NCI-H524 (cell line): ENCODE measurements around the gene TMOD1.
"Not testable (repeated sequence)": the region's sequence is repeated elsewhere in the genome, so short reads cannot be mapped to it uniquely, and the experiment has no call there.

ENCODE experiments used
- DNase-seq, 2 experiments: peaks; one replicate each; lab custom pipeline; 2025; lab: John Stamatoyannopoulos, UW

Gene TMOD1

DNA sequence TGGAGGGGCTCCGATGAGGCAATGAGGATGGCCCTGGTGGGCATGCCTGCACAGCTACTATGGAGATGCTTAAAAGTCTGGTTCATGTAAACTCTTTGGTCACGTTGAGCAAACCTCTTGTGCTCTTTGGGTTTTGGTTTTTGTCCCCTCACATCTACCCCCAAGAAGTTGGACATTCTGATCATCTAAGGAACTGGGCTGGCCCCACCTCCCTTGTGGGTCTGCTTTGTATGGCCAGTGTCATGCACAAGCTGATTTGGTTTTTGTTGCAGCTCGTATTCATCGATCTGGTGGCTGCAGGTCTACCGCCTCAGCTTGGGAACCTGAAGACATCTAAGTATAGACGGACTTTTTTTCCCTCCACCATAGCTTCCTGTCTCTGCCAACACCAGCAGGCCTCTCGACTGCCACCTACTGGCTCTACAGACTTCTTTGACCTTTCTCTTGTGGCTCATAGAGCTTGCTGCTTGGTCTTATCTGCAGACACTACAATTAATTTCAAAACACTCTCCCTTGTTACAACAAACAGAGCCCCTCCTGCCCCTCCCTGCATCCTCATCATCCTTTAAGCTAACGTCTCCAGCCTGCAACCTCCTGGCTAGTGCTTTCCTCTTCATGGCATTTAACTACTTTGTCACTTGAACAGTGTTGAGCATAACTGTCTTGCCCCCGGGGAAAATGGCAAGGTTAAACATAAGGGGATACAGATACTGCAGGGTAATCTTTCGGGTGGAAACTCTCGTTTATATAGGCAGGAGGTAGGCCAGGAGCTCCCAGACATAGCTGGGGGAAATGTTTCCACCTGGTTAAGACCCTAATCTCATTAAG, 97.2 kb downstream of the TMOD1 start:
- peak; percentile 38 to 71 for DNase-seq

DNA sequence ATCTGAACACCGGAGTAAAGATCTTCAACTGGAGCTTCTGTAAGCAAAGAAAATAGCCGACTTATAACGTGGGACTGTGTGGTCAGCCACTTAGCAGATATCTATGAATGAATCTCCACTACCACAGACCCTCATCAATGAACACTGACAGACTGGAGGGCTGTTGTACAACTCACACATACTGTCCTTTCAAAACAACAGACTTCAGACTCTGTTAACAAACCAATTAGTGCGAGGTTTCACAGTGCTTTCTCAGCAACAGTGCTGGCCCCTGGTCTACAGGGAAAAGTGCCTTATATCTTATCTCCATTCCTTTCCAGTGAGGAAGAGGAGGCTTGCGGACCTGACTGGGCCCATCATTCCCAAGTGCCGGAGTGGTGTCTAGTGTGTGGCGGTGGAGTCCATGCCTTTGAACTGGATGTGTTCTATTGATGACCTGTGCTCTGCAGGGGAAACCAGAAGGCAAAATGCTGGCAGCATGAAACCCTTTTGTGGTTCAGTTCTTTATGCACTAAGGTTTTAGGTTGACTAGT, 97.9 kb downstream of the TMOD1 start:
- DNase-seq, result no peak

DNA sequence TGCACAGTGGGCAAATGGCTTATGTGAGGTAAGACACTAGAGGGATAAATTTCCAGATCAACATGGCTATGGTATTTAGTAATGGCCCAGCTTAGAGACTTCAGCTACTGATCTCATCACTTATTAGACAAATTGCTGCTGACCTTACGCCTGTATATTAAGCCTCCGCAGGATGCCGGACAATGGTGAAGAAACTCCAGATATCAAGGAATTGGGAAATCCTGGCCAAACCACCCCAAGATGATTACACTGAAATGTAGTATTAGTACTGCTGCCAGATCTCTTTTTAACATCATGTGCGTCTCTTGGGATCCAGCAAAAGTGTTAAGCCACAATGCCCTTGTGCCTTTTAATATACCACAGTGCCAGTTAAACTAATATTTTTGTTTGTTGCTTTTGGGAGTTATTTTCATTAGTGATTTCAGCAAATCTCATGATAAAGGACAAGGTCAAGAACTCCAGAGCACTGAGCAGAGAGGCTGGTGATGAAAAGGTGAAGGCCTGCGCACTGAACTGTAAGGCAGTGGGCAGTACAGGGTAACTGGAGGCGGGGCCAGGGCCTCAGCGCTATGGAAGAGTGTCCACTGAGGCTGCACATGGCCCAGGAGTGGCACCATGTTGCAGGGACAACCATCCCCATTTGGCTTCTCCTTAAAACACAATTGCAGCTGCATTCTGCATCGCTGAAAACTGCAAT, 99.2 kb downstream of the TMOD1 start:
- DNase-seq, result no peak

DNA sequence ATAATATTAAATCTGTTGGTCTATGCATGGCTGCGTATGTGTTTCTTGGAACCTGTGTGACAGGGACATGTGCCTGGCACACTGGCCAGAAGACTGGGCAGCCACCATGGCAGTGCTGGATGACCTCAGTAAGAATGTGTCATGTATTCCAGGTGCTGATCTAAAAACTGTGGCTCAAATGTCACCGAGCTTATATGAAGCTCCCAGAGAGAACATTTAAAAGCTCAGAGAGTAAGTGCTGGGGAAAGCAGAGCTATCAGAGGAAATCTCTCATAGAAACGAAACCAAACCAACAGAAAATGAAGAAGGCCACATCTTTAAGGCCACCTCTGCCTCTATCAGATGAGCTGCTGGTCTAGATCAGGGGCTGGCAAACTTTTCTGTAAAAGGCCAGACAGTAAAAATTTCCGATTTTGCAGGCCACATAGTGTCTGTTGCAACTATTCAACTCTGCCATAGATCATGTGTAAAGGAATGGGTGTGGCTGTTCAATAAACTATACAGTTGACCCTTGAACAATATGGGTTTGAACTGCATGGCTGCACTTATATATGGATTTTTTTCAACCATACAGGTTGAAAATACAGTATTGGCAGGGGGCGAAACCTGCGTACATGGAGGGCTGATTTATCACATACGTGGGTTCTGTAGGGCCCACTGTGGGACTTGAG, 99.9 kb downstream of the TMOD1 start:
- no peak for DNase-seq

DNA sequence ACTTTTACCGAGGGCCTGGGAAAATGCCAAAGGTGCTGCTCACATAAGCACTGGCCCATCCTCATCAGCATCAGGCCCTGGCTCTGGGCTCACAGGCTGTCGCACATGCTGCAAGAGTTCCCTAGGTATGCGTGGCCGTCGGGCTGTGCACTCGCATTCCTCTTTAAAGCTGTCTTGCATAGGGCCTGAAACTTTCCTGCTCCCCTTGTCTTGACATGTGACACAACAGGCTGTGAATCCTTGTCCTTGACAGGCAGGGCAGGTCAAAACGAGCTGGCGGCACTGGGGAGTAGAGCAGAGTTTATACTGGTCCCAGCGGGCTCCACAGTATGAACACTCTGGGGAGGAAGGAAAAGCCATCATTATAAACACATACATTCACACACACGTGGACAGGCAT, 101.0 kb downstream of the TMOD1 start:
- DNase-seq, result no peak

DNA sequence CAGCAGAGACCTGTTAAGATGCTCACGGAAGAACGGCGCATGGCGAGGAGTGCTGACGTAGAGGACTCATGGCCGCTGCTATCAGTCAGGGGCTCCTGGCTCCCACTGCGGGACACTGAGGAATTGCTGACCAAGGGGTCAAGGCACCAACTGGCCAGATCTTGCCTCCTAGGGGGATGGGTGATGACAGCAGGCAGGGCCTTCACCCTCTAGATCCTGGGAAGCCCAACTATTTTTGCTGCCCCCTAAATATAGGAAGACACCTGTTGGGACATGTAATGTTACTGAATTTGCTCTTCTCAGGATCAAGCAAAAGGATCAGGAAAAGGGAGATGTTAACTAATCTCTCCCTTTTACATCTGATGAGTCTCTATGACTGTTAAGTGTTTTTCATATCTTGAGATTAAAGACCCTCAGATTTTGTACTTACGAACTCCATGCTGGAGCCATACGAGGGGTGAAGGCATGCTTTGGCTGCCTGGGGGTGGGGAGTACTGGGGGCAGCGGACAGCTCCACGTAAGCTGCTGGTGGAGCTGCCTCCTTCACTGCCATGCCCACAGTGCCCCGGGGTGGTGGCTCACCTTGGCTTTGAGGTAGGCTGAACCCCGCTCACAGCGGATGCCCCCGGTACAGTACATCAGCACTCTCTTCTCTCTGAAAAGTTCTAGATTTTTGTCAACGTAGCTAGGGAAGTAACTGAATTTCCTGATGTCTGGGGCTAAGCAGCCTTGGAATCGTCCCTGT, 103.6 kb downstream of the TMOD1 start:
- no peak for DNase-seq

DNA sequence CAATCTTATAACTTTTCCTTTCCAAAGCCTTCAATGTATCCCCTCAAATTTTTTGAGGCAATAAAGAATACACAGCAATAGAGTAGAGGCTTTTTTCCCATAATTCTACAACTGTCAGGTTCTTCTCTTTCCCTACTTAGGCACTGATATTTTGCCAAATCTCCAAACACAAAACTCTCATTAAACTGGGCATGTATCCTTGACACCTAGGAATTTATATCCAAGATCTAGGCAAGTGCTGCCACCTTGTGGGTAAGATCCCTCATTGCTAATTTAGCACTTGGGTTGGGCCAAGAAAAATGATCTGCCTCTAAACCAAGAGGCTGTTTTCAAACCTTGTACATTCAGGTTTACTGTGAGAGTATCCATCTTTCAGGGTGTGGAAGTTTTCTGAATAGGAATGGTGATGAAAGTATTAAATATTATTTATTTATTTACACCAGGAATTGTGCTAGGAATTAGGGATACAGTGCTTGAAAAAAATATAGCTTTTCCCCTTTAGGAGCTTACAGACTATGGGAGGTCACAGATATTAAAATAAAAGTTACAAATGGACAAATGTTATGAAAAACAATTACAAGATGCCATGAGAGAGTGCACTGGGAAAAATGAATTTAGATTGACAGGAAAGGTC, 114.1 kb downstream of the TMOD1 start:
- peak; percentile 30 to 73 for DNase-seq

DNA sequence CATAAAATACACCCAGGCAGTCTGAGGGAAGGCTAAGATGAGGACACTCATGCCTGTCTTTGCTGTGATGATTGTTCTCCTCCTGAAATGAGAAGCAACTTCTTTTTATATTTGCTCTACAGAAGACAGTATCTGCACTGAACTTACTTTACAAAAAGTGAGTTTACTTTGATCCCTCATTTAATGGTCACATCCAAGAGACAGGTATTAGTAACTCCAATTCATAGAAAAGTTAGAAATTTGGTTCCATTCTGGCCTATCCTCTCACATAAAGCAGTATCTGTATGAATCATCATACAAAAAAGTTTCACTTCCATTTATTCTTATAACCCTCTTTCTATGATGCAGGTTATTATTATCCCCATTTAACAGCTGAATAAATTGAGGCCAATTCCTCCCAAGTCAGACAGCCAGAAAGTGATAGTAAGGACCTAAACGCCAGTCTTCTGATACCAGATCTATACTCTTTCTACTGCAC, 116.5 kb downstream of the TMOD1 start:
- no peak for DNase-seq

DNA sequence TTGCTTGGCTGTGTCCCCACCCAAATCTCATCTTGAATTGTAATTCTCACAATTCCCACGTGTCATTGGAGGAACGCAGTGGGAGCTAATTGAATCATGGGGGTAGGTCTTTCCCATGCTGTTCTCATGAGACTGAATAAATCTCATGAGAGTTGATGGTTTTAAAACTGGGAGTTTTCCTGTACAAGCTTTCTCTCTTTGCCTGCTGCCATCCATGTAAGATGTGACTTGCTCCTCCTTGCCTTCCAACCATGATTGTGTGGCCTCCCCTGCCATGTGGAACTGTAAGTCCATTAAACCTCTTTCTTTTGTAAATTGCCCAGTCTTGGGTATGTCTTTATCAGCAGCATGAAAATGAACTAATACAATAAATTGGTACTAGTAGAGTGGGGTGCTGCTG, 118.6 kb downstream of the TMOD1 start:
- not testable (repeated sequence) for DNase-seq

DNA sequence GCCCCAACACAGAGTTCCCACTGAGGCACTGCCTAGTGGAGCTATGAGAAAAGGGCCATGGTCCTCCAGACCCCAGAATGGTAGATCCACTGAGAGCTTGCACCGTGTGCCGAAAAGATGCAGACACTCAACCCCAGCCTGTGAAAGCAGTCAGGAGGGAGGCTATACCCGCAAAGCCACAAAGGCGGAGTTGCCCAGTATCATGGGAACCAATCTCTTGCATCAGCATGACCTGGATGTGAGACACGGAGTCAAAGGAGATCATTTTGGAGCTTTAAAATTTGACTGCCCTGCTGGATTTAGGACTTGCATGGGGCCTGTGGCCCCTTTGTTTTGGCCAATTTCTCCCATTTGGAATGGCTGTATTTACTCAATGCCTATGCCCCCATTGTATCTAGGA, 121.0 kb downstream of the TMOD1 start:
- not testable (repeated sequence) for DNase-seq

DNA sequence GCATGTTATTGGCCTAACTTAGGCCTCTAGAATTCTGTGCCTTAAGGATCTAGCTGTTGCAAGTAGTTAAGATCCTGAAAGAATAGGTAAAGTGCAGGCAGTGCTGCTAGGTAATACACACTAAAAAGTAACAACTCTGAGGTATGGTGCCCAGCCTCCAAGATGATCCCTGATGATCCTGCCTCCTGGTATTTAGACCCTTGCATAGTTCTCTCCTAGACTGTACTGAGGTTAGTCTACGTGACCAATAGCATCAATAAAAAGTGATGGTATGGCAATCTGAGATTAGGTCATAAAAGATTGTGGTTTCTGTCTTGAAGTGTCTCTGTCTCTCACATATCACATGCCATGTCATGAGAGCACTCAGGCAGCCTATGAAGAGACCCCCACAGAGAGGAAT, 122.5 kb downstream of the TMOD1 start:
- no peak for DNase-seq

DNA sequence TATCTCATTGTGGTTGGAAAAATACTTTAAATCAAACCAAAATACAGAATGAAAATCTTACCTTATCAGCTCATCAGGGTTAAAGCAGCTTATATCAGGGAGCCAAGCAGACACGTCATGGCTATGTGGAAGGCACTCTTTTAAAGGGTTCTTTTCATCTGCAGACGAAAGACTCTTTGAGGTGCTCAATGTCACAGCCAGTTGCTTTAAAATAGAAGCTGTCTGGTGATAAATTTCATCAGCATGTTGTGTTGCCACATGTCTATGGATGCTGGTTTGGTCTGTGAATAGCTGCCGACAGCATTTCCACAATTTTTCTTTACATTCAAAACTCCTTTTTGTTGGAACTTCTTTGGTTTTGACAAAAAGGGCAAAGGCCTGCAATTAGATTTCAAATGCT, 124.2 kb downstream of the TMOD1 start:
- DNase-seq, result no peak

DNA sequence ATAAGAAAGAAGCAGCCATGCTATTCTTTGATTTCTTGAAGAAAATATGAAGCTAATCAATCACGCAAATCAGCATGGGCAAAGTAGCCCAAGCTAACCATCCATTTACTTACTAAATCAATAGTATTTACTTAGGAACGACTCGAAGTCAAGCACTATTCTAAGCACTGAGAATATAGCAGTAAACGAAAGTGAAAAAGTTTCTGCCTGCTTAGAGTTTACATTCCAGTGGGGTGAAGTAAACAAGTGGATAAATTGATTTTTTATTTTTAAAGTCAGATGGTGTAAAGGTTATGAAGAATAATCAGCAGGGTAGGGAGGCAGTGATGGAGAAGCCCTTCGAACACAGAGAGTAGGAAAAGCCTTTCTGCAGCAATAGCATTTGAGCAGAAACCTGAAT, 126.2 kb downstream of the TMOD1 start:
- no peak for DNase-seq

DNA sequence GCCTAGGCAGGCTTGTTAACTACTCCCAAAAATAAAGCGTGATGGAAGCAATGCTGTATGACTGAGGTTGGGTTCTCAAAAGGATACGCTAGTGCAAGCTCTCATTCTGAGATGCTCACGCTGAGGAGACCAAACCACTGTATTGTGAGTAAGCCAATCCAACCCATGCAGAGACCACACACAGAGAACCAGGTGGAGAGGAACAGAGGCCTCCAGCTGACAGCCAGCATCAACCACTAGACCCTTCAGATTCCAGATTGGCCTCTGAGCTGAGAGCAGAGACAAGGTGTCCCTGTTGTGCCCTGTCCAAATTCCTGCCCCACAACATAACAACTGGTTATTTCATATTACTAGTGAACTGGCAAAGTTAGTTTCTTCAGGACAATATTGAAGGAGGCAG, 127.2 kb downstream of the TMOD1 start:
- no peak for DNase-seq

DNA sequence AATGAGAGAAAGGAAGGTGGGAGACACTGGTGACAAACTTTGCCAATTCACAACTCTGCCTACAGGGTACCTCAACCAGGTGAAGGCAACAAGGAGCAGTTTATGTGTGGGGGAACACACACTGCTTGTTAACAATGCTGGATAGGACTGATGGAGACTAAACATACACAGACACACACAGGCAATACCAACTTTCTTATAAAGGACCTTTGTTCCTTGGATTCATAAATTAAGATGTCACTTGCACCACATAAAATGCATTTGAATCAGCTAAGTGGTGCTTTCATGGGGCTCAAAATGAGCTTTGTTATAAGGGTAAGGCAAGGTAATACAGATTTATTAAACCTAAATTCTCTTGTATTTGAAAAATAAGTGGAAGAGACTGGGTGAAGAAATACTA, 127.7 kb downstream of the TMOD1 start:
- DNase-seq, result no peak

DNA sequence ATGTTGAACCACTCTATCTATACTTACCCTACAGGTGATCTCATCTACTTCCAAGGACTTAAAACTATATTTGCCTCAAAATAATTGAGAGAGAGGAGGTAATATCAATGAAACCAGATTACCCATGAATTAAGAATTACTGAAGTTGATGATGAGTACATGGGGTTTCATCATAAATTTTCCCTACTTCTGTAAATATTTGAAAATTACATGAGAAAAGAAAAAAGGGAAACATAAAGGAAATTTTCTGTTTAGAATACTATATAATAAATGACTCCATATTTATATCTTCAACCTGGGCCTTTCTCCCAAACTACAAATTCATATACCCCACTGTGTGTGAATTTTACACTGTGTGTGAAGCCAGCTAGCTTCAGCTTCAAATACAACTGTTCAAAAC, 129.1 kb downstream of the TMOD1 start:
- DNase-seq, result no peak

DNA sequence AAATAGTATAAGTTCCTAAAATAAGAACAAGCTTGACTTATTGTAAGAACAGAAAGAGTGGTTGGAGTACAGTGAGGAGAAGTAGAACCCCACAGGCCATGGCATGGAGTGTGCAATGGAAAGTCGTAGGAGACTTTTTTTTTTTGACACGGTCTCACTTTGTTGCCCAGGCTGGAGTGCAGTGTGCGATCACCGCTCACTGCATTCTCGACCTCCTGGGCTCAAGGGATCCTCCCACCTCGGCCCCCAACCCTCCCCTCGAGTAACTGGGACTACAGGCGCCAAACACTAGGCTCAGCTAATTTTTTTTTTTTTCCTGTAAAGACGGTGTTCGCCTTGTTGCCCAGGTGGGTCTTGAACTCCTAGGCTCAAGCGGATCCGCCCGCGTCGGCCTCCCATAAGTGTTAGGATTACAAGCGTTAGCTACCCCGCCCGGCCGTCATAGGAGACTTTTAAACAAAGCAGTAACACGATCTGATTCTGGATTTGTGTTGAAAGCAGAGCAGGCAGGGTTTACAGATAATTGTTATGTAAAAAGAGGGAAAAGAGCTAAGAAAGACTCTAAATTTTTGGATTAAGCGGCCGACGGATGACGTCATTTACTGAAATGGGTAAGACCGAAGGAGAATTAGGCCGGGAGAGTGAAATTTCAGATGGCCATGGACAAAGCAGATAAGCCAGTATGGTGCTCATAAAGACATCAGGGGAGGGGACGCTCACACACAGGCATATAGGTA, 130.9 kb downstream of the TMOD1 start:
- DNase-seq, result peak; percentile 71 to 79

DNA sequence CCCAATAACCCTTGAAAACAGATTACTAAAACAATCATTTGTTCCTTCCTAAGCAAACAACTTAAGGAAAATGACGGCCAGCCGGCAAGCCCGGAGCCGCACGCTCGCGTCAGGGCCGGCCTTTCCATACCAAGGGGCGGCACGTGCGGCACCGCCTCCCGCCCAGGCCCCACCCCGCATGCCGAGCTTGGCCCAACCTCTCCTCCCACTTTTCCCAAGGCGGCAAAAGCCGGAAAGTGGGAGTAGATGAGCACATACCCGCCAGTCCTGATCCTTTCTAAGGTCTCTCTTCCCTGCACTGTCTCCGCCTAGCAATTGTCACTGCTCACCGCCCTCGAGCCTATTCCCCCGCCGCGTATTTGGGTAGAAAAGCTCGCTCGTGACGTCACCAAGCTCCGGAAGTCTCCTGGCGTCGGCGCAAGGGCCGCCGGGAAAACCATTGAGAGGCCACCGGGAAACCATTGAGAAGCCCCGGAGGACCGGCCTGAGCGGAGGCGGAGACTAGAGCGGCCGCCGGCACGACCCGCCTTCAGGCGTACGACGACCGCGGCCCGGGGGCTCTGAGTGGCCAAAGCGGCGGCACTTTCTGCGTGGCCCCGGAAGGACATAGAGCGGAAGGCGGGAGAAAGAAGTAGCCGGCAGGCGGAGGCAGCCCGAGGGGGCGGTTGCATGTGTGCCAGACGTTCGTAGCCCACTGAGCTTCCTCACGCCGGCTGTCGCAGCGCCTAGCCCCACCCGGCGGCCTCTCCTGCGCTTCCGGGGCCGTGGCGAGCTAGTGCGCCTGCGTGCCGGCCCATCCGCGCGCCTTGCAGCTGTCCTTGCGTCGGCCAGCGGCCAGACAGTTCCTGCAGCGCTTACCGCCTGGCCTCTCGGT, 131.8 kb downstream of the TMOD1 start, which contains the start of the genes NCBP1 and TSTD2:
NCBP1 (plus strand) TSS at position 837 of the 874 bp plus-strand sequence. CDS start 61 bp downstream, outside the sequence.
TSTD2 (minus strand) TSS at position 384 of the 874 bp plus-strand sequence. CDS start 5,806 bp downstream, outside the sequence.
- DNase-seq, result peak; percentile 99

DNA sequence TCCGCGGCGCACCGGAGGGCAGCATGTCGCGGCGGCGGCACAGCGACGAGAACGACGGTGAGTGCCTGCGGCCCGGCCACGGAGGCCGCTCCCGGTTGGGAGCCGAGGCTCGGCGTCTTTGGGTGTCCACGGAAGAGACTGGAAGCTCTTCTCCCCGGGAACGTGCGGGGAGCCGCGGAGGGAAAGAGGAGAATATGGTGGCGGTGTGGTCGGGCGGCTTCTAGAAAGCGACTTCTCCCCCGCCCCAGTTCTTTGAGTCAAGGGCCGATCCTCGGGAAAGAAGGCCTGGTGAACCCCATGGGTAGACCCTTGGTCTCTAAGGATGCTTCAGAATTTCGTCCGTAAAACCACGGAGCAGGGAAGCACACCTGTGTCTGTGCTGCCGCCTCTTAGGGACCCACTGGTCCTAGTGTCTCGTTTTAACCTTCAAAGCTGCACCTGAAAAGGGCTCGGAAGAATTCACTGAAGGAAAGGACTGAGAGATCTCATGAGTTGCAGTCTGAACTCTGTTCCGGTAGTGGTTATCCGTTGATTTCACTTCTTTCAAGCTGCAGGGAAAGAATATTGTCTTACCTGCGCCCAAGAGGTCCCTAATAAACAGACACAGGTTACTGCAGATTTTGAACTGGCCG, 132.5 kb downstream of the TMOD1 start:
- DNase-seq, result peak in 1 of 2 experiments; percentile 47
